ENCODE measurements around the gene TREML1. TPM values are rescaled to one million over a fixed set of nuclear protein-coding genes. Genes with fewer than 3 reads are reported as not detected.
A peak's percentile ranks its signal among the peaks of the same experiment; 100 is the strongest.

The TREML1 gene
- total and polyA plus RNA-seq, 9 of the 15 experiments (the other 6 are each of a cell fraction or from before 2014, with no cell fraction given) = not detected

- no peak for TF ChIP-seq CEBPZ (IDR thresholded peaks at IDR 0.05; ENCODE audit: borderline replicate concordance, low read depth, low read length)
- TF ChIP-seq ZNF586 (CRISPR knock-in tag; conservative IDR thresholded peaks at IDR 0.05) = no peak
- TF ChIP-seq ZNF507 (tag; conservative IDR thresholded peaks at IDR 0.05) = no peak
- TF ChIP-seq NFIC (IDR thresholded peaks at IDR 0.05) = no peak
- no peak for TF ChIP-seq PTTG1 (tag; IDR thresholded peaks at IDR 0.05; ENCODE audit: low read depth)
- TF ChIP-seq, protein P1, sequence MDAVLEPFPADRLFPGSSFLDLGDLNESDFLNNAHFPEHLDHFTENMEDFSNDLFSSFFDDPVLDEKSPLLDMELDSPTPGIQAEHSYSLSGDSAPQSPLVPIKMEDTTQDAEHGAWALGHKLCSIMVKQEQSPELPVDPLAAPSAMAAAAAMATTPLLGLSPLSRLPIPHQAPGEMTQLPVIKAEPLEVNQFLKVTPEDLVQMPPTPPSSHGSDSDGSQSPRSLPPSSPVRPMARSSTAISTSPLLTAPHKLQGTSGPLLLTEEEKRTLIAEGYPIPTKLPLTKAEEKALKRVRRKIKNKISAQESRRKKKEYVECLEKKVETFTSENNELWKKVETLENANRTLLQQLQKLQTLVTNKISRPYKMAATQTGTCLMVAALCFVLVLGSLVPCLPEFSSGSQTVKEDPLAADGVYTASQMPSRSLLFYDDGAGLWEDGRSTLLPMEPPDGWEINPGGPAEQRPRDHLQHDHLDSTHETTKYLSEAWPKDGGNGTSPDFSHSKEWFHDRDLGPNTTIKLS (IDR thresholded peaks at IDR 0.05; ENCODE audit: borderline replicate concordance, low read depth) = no peak; the same call in 1 of the 2 replicates
- no peak for TF ChIP-seq GATAD2A (IDR thresholded peaks at IDR 0.05)
- no peak for TF ChIP-seq STAT5B (CRISPR knock-in tag; IDR thresholded peaks at IDR 0.05)
- 0 out of 2 replicates have a peak, but pooled peaks have one; percentile 50 for TF ChIP-seq SMARCA4 (IDR thresholded peaks at IDR 0.05)
- TF ChIP-seq, protein P2, sequence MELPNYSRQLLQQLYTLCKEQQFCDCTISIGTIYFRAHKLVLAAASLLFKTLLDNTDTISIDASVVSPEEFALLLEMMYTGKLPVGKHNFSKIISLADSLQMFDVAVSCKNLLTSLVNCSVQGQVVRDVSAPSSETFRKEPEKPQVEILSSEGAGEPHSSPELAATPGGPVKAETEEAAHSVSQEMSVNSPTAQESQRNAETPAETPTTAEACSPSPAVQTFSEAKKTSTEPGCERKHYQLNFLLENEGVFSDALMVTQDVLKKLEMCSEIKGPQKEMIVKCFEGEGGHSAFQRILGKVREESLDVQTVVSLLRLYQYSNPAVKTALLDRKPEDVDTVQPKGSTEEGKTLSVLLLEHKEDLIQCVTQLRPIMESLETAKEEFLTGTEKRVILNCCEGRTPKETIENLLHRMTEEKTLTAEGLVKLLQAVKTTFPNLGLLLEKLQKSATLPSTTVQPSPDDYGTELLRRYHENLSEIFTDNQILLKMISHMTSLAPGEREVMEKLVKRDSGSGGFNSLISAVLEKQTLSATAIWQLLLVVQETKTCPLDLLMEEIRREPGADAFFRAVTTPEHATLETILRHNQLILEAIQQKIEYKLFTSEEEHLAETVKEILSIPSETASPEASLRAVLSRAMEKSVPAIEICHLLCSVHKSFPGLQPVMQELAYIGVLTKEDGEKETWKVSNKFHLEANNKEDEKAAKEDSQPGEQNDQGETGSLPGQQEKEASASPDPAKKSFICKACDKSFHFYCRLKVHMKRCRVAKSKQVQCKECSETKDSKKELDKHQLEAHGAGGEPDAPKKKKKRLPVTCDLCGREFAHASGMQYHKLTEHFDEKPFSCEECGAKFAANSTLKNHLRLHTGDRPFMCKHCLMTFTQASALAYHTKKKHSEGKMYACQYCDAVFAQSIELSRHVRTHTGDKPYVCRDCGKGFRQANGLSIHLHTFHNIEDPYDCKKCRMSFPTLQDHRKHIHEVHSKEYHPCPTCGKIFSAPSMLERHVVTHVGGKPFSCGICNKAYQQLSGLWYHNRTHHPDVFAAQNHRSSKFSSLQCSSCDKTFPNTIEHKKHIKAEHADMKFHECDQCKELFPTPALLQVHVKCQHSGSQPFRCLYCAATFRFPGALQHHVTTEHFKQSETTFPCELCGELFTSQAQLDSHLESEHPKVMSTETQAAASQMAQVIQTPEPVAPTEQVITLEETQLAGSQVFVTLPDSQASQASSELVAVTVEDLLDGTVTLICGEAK (IDR thresholded peaks at IDR 0.05) = no peak
- TF ChIP-seq, protein P2 (CRISPR knock-in tag; IDR thresholded peaks at IDR 0.05) = no peak
- TF ChIP-seq HDAC6 (IDR thresholded peaks at IDR 0.05; ENCODE audit: low read depth, low read length) = no peak
- peak; percentile 33; the same call in 1 of the 2 replicates for TF ChIP-seq MYC (IDR thresholded peaks at IDR 0.05; ENCODE audit: low read depth, low read length)
- no peak for TF ChIP-seq MYC (CRISPR knock-in tag; IDR thresholded peaks at IDR 0.05; ENCODE audit: borderline replicate concordance, low read depth)
- no peak for TF ChIP-seq ZNF766 (CRISPR knock-in tag; conservative IDR thresholded peaks at IDR 0.05)
These were observed 46.3 kb upstream of the TREML1 start (continued) for GRCh38 chr6:41200296-41200900.

All from K562 (cell line).